D721Med (cell line): ENCODE data around the gene KCNJ6.

Experiments used
- DNase-seq: peaks from one replicate; pipeline ENCODE4 v3.0.0; 2011; ENCODE audit warnings: low spot score; ENCODE audit not compliant: insufficient read length
- FAIRE-seq: peaks from 2 replicates; lab custom pipeline; 2011; peaks lifted over from hg19 to GRCh38; lab: Jason Lieb, UNC
- TF ChIP-seq, protein P1 (sequence below): IDR thresholded peaks from 2 replicates; pipeline ENCODE4 v1.5.1; 2012; ENCODE audit warnings: mild to moderate bottlenecking, control low read depth; ENCODE audit not compliant: insufficient read depth; ENCODE audit errors: missing control alignments

The KCNJ6 gene

DNA sequence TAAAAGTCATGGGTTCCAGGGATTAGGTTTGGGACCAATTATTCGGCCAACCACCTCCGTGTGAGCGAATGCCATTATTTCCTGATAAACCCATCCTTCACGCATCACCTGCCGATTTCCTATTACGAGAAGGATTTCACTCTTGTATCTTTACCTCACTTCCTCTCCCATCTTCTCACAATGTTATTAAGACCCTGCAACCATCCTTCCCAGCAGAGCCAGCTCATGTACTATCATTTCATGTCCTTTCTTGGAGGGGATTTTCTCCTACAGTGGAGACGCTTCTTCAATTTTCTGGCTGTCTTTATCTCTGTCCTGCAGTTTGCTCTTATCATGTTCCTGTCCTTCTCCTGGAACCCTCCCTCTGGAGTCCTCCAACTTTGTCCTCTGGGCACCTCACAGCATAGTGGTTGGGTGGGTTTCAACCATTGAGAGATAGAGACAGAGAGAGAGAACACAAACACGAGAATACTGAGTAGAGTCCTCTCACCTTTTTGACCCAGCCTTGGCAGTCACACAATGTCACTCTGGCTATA is 357.5 kb downstream of the KCNJ6 start:
- DNase-seq (no peak), FAIRE-seq (no peak)
- TF ChIP-seq, protein P1, sequence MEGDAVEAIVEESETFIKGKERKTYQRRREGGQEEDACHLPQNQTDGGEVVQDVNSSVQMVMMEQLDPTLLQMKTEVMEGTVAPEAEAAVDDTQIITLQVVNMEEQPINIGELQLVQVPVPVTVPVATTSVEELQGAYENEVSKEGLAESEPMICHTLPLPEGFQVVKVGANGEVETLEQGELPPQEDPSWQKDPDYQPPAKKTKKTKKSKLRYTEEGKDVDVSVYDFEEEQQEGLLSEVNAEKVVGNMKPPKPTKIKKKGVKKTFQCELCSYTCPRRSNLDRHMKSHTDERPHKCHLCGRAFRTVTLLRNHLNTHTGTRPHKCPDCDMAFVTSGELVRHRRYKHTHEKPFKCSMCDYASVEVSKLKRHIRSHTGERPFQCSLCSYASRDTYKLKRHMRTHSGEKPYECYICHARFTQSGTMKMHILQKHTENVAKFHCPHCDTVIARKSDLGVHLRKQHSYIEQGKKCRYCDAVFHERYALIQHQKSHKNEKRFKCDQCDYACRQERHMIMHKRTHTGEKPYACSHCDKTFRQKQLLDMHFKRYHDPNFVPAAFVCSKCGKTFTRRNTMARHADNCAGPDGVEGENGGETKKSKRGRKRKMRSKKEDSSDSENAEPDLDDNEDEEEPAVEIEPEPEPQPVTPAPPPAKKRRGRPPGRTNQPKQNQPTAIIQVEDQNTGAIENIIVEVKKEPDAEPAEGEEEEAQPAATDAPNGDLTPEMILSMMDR: no peak
